PC-9 (cell line): ENCODE measurements around the gene VIP. TPM values are rescaled to one million over a fixed set of nuclear protein-coding genes. Genes with fewer than 3 reads are reported as not detected.

Experiments
- BruUV-seq: library from RNA; stranded (reverse); fragments of 400-500 nt; replicated peaks from 2 replicates; lab custom pipeline; 2021; lab: Mats Ljungman, UMichigan
- CTCF ChIA-PET: fragments of 300-600 bp; sonication (Branson Sonifier 250); formaldehyde crosslinking; loops from one replicate; lab custom pipeline; 2022; ENCODE audit warnings: antibody characterized with exemption; lab: Charles Lee
- POLR2A ChIA-PET: fragments of 300-600 bp; sonication (Branson Sonifier 250); formaldehyde crosslinking; loops from one replicate; lab custom pipeline; 2022; ENCODE audit warnings: antibody characterized with exemption; ENCODE audit not compliant: unreplicated experiment; lab: Charles Lee
- DNase-seq, 2 experiments: peaks; one replicate each; pipeline versions ENCODE4 v3.0.0 to v3.0.0-alpha.2; 2015 to 2022; ENCODE audit warnings: mixed read lengths in 1 of 2
- H2AFZ ChIP-seq: fragments of 200-600 bp; sonication (generic); 2 replicates; pipeline ENCODE4 v1.8.1; 2017; ENCODE audit warnings: antibody characterized with exemption
- H3F3A ChIP-seq: fragments of 200-600 bp; sonication (generic); 2 replicates; pipeline ENCODE4 v1.8.1; 2017; ENCODE audit warnings: antibody characterized with exemption, mild to moderate bottlenecking, low read depth; ENCODE audit not compliant: insufficient read depth
- H3K27ac ChIP-seq: fragments of 200-600 bp; sonication (generic); 2 replicates; pipeline ENCODE4 v1.6.1; 2016; ENCODE audit warnings: mixed run types
- H3K27me3 ChIP-seq: fragments of 200-600 bp; sonication (generic); 2 replicates; pipeline ENCODE4 v1.6.1; 2016; ENCODE audit warnings: low read depth, mixed run types; ENCODE audit not compliant: insufficient read depth
- H3K36me3 ChIP-seq: fragments of 200-600 bp; sonication (generic); 2 replicates; pipeline ENCODE4 v1.6.1; 2016; ENCODE audit warnings: low read depth, mixed run types
- H3K4me1 ChIP-seq: fragments of 200-600 bp; sonication (generic); replicated peaks from 2 replicates; pipeline ENCODE4 v1.6.1; 2016; ENCODE audit warnings: mixed run types; ENCODE audit not compliant: insufficient read depth
- H3K4me2 ChIP-seq: fragments of 200-600 bp; sonication (generic); 2 replicates; pipeline ENCODE4 v1.6.1; 2017; ENCODE audit warnings: mixed run types
- H3K4me3 ChIP-seq: fragments of 200-600 bp; sonication (generic); 2 replicates; pipeline ENCODE4 v1.6.1; 2016; ENCODE audit warnings: mixed run types
- H3K79me2 ChIP-seq: fragments of 200-600 bp; sonication (generic); 2 replicates; pipeline ENCODE4 v1.6.1; 2017; ENCODE audit warnings: low read depth, mixed run types
- H3K9me2 ChIP-seq: fragments of 200-600 bp; sonication (generic); 2 replicates; pipeline ENCODE4 v1.8.1; 2017; ENCODE audit warnings: mild to moderate bottlenecking; ENCODE audit not compliant: insufficient read depth
- H3K9me3 ChIP-seq: fragments of 200-600 bp; sonication (generic); 2 replicates; pipeline ENCODE4 v1.8.1; 2016; ENCODE audit warnings: low read depth; ENCODE audit not compliant: insufficient read depth
- H4K20me1 ChIP-seq: fragments of 200-600 bp; sonication (generic); 2 replicates; pipeline ENCODE4 v1.8.1; 2017; ENCODE audit not compliant: insufficient read depth
- EZH2 ChIP-seq: fragments of 200-600 bp; sonication (generic); IDR thresholded peaks from 2 replicates; pipeline ENCODE4 v1.8.0; 2017; ENCODE audit warnings: antibody characterized with exemption, low read depth
- intact Hi-C: fragments of 100-400 bp; cut with micrococcal nuclease; formaldehyde crosslinking; loops from one replicate; pipeline ENCODE4 v1.10.0; 2022; ENCODE audit not compliant: unreplicated experiment
- total RNA-seq: library from RNA; stranded (reverse); gene quantifications from 2 replicates; pipeline ENCODE4 v1.2.3, GENCODE V29; 2021
- TF ChIP-seq, protein P1 (sequence below): fragments of 200-600 bp; sonication (generic); conservative IDR thresholded peaks from 2 replicates; pipeline ENCODE4 v1.6.1; 2017; ENCODE audit warnings: mixed run types, antibody characterized with exemption, mild to moderate bottlenecking, moderate library complexity

Gene VIP
- total RNA-seq, 1 experiment from 2014 or later, result not detected

DNA sequence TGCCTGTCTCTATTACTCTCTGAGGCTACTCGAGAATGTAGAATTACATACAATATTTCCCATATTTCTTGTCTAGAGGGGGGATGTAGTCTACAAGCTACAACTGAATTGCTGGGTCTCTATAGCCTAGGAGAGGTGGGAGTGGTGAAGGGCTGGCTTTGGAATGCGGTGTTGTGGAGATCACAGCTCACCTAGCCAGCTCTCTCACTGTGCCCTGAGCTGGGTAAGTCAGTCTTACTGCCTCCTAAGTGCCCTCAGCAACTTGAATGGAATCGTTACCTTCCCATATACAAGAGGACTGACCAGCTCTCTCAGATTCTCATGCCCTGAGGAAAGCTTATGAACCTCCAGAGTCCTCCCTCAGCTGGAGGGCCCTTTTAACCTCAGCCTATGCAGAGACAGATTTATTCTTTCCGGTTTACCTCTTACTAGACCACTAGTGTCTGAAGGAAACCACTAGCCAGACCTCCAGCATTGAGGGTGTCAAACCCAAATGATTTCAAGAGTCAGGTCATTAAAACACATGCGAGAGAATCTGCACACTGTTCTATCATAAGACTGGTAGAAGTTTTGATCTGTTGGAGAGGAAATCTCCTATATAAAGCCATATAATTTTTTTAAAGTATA is 20.6 kb downstream of the VIP start:
- no peaks in the 10 kb centered on the region for H3K9me3 ChIP-seq
- H3K4me1 ChIP-seq, result no peaks in the 10 kb centered on the region
- no peak overlapping the region for H3K4me2 ChIP-seq
- no TSS peak for BruUV-seq
- H3K4me3 ChIP-seq, result no peak overlapping the region
- H3K27me3 ChIP-seq, result no peaks in the 10 kb centered on the region
- ChIA-PET CTCF (no interaction called here), POLR2A (no interaction called here)
- H3K36me3 ChIP-seq, result no peaks in the 10 kb centered on the region
- no peaks in the 10 kb centered on the region for H3K79me2 ChIP-seq
- DNase-seq, result no peak
- H3K9me2 ChIP-seq, result no peaks in the 10 kb centered on the region
- H4K20me1 ChIP-seq, result no peaks in the 10 kb centered on the region
- H3K27ac ChIP-seq, result no peak overlapping the region
- TF ChIP-seq, protein P1, sequence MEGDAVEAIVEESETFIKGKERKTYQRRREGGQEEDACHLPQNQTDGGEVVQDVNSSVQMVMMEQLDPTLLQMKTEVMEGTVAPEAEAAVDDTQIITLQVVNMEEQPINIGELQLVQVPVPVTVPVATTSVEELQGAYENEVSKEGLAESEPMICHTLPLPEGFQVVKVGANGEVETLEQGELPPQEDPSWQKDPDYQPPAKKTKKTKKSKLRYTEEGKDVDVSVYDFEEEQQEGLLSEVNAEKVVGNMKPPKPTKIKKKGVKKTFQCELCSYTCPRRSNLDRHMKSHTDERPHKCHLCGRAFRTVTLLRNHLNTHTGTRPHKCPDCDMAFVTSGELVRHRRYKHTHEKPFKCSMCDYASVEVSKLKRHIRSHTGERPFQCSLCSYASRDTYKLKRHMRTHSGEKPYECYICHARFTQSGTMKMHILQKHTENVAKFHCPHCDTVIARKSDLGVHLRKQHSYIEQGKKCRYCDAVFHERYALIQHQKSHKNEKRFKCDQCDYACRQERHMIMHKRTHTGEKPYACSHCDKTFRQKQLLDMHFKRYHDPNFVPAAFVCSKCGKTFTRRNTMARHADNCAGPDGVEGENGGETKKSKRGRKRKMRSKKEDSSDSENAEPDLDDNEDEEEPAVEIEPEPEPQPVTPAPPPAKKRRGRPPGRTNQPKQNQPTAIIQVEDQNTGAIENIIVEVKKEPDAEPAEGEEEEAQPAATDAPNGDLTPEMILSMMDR, result no peak
- TF ChIP-seq EZH2, result no peak
- no peak overlapping the region for H2AFZ ChIP-seq
- intact Hi-C loops, result no loop called here
- H3F3A ChIP-seq, result no peaks in the 10 kb centered on the region

DNA sequence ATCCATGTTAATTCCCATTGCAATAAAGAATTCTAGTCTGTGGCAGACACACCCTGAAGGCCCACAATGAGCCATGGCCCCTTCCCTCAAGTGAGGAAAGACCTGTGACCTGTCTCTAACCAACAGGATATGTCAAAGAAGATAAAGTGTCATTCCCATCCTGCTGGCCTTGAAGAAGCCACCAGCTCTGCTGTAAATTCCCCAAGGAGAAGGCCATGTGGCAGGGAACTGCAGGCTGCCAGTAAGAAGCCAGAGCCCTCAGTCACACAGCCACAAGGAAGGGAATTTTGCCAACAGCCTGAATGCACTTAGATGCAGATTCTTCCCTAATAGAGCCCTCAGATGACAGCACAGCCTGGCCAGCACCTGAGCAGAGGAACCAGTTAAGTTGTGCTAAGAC is 24.8 kb downstream of the VIP start:
- no peak for TF ChIP-seq EZH2
- TF ChIP-seq, protein P1, result no peak
- Histone ChIP-seq H3F3A (no peaks in the 10 kb centered on the region), H3K79me2 (no peaks in the 10 kb centered on the region), H3K9me3 (no peaks in the 10 kb centered on the region), H3K36me3 (no peaks in the 10 kb centered on the region), H3K4me1 (no peaks in the 10 kb centered on the region), H3K4me2 (no peak overlapping the region), H3K9me2 (no peaks in the 10 kb centered on the region), H2AFZ (no peak overlapping the region), H3K4me3 (no peak overlapping the region), H4K20me1 (no peaks in the 10 kb centered on the region), H3K27me3 (no peaks in the 10 kb centered on the region), H3K27ac (no peak overlapping the region)
- POLR2A ChIA-PET, result no interaction called here
- no TSS peak for BruUV-seq
- CTCF ChIA-PET, result no interaction called here
- intact Hi-C loops, result no loop called here
- no peak for DNase-seq

DNA sequence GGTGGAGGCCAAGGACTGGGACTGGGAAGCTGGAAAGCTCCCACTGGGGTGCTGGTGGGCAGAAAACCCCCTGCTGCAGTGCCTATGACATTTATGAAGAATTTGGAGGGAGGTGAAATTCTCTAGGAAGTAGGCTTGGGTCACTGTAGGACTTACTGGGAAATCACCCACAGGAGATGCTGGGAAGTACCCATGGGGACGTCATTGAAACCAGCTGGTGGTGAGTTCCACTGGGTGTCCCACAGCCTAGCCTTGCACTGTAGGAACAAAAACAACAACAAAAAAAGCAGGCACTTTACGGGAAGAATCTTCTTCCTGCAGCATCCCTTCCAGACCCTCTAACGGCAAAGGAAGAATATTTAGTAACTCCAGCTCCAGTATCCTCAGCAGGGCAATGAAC is 26.2 kb downstream of the VIP start:
- H3K4me2 ChIP-seq, result no peak overlapping the region
- no peak overlapping the region for H3K4me3 ChIP-seq
- H4K20me1 ChIP-seq, result no peaks in the 10 kb centered on the region
- H2AFZ ChIP-seq, result no peak overlapping the region
- H3K36me3 ChIP-seq, result no peaks in the 10 kb centered on the region
- H3K79me2 ChIP-seq, result no peaks in the 10 kb centered on the region
- ChIA-PET CTCF (no interaction called here), POLR2A (no interaction called here)
- no peaks in the 10 kb centered on the region for H3K9me2 ChIP-seq
- no peaks in the 10 kb centered on the region for H3K27me3 ChIP-seq
- H3K4me1 ChIP-seq, result no peaks in the 10 kb centered on the region
- H3K9me3 ChIP-seq, result no peaks in the 10 kb centered on the region
- intact Hi-C loops, result no loop called here
- TF ChIP-seq, protein P1, result no peak
- no peak for TF ChIP-seq EZH2
- H3K27ac ChIP-seq, result no peak overlapping the region
- DNase-seq, result no peak
- no peaks in the 10 kb centered on the region for H3F3A ChIP-seq
- no TSS peak for BruUV-seq
